Activated T-helper 17 cell treated with anti-CD3 and anti-CD28 coated beads, Interleukin-2, amount 50 U/mL, for 72 hours (primary cell): ENCODE results near the gene C1orf226. TPM values are rescaled to one million over a fixed set of nuclear protein-coding genes. Genes with fewer than 3 reads are reported as not detected.

Experiments used
- ATAC-seq: fragments of 150-1000 bp; cut with Tn5 transposase; replicated peaks from 2 replicates; pipeline ENCODE4 v1.10.0; 2021; ENCODE audit warnings: mild to moderate bottlenecking, moderate library complexity
- H3K27ac Mint-ChIP-seq: one replicate; pipeline ENCODE4 v1.8.0; 2022; ENCODE audit warnings: mixed read lengths
- H3K27me3 Mint-ChIP-seq: one replicate; pipeline ENCODE4 v1.8.0; 2022; ENCODE audit warnings: mixed read lengths
- H3K36me3 Mint-ChIP-seq: one replicate; pipeline ENCODE4 v1.8.0; 2022; ENCODE audit warnings: low read depth, mild to moderate bottlenecking, mixed read lengths
- H3K4me1 Mint-ChIP-seq: one replicate; pipeline ENCODE4 v1.8.0; 2022; ENCODE audit warnings: mixed read lengths
- H3K4me3 Mint-ChIP-seq: one replicate; pipeline ENCODE4 v1.8.0; 2022; ENCODE audit warnings: mild to moderate bottlenecking, mixed read lengths
- H3K9me3 Mint-ChIP-seq: one replicate; pipeline ENCODE4 v1.8.0; 2022; ENCODE audit warnings: mixed read lengths
- total RNA-seq, 2 donors: library from RNA; stranded (reverse); gene quantifications; one replicate each; pipeline ENCODE4 v1.2.3, GENCODE V29; 2022

The C1orf226 gene
- total RNA-seq, 2 donors from 2014 or later: not detected

GRCh38 chr1:162359523-162360236, 21.8 kb upstream of the C1orf226 start:
- Mint-ChIP-seq H3K4me3 (no peak overlapping the region), H3K27ac (no peak overlapping the region), H3K27me3 (peaks cover 19% of the 10 kb centered on the region), H3K9me3 (no peaks in the 10 kb centered on the region), H3K4me1 (no peaks in the 10 kb centered on the region), H3K36me3 (no peaks in the 10 kb centered on the region)
- ATAC-seq: no peak

- Mint-ChIP-seq H3K4me3 (no peak overlapping the region), H3K9me3 (no peaks in the 10 kb centered on the region), H3K36me3 (no peaks in the 10 kb centered on the region), H3K27ac (no peak overlapping the region), H3K4me1 (no peaks in the 10 kb centered on the region), H3K27me3 (peaks cover 21% of the 10 kb centered on the region)
- ATAC-seq: no peak
These were observed 21.2 kb upstream of the C1orf226 start for GRCh38 chr1:162360237-162360873.

GRCh38 chr1:162360874-162361260, 20.7 kb upstream of the C1orf226 start:
- Mint-ChIP-seq H3K27me3 (peaks cover 21% of the 10 kb centered on the region), H3K27ac (no peak overlapping the region), H3K36me3 (no peaks in the 10 kb centered on the region), H3K9me3 (no peaks in the 10 kb centered on the region), H3K4me1 (no peaks in the 10 kb centered on the region), H3K4me3 (no peak overlapping the region)
- ATAC-seq: no peak

- no peak for ATAC-seq
- H3K36me3 Mint-ChIP-seq: no peaks in the 10 kb centered on the region
- H3K4me3 Mint-ChIP-seq: no peak overlapping the region
- H3K9me3 Mint-ChIP-seq: no peaks in the 10 kb centered on the region
- H3K27me3 Mint-ChIP-seq: peaks cover 21% of the 10 kb centered on the region
- no peaks in the 10 kb centered on the region for H3K4me1 Mint-ChIP-seq
- no peak overlapping the region for H3K27ac Mint-ChIP-seq
These were observed 20.2 kb upstream of the C1orf226 start for GRCh38 chr1:162361349-162361748.

GRCh38 chr1:162363823-162364222, 17.7 kb upstream of the C1orf226 start:
- Mint-ChIP-seq H3K27me3 (peaks cover 16% of the 10 kb centered on the region), H3K9me3 (no peaks in the 10 kb centered on the region), H3K36me3 (no peaks in the 10 kb centered on the region), H3K27ac (no peak overlapping the region), H3K4me3 (no peak overlapping the region), H3K4me1 (no peaks in the 10 kb centered on the region)
- ATAC-seq: no peak

- no peak for ATAC-seq
- H3K4me3 Mint-ChIP-seq: no peak overlapping the region
- no peak overlapping the region for H3K27ac Mint-ChIP-seq
- H3K36me3 Mint-ChIP-seq: no peaks in the 10 kb centered on the region
- peaks cover 12% of the 10 kb centered on the region for H3K27me3 Mint-ChIP-seq
- no peaks in the 10 kb centered on the region for H3K4me1 Mint-ChIP-seq
- H3K9me3 Mint-ChIP-seq: no peaks in the 10 kb centered on the region
These were observed 17.0 kb upstream of the C1orf226 start for GRCh38 chr1:162364498-162364897.

GRCh38 chr1:162365284-162366020, 16.1 kb upstream of the C1orf226 start:
- H3K9me3 Mint-ChIP-seq: no peaks in the 10 kb centered on the region
- ATAC-seq: no peak

GRCh38 chr1:162366149-162366548, 15.4 kb upstream of the C1orf226 start:
- H3K4me1 Mint-ChIP-seq: no peaks in the 10 kb centered on the region
- H3K36me3 Mint-ChIP-seq: no peaks in the 10 kb centered on the region
- no peak for ATAC-seq
- peaks cover 12% of the 10 kb centered on the region for H3K27me3 Mint-ChIP-seq
- no peak overlapping the region for H3K27ac Mint-ChIP-seq
- H3K4me3 Mint-ChIP-seq: no peak overlapping the region
- H3K9me3 Mint-ChIP-seq: no peaks in the 10 kb centered on the region

More at GRCh38 chr1:162365284-162366020, 16.1 kb upstream of the C1orf226 start:
- H3K4me1 Mint-ChIP-seq: no peaks in the 10 kb centered on the region
- no peaks in the 10 kb centered on the region for H3K36me3 Mint-ChIP-seq
- no peak overlapping the region for H3K27ac Mint-ChIP-seq
- peaks cover 12% of the 10 kb centered on the region for H3K27me3 Mint-ChIP-seq
- H3K4me3 Mint-ChIP-seq: no peak overlapping the region

GRCh38 chr1:162366671-162367070, 14.9 kb upstream of the C1orf226 start:
- Mint-ChIP-seq H3K36me3 (no peaks in the 10 kb centered on the region), H3K4me3 (no peak overlapping the region), H3K4me1 (no peaks in the 10 kb centered on the region), H3K27me3 (peaks cover 12% of the 10 kb centered on the region), H3K9me3 (no peaks in the 10 kb centered on the region), H3K27ac (no peak overlapping the region)
- ATAC-seq: peak; percentile 38

GRCh38 chr1:162367073-162367472, 14.5 kb upstream of the C1orf226 start:
- Mint-ChIP-seq H3K4me3 (no peak overlapping the region), H3K4me1 (no peaks in the 10 kb centered on the region), H3K27ac (no peak overlapping the region), H3K9me3 (no peaks in the 10 kb centered on the region), H3K27me3 (peaks cover 12% of the 10 kb centered on the region), H3K36me3 (no peaks in the 10 kb centered on the region)
- no peak for ATAC-seq

GRCh38 chr1:162367772-162368171, 13.8 kb upstream of the C1orf226 start:
- Mint-ChIP-seq H3K36me3 (no peaks in the 10 kb centered on the region), H3K4me1 (no peaks in the 10 kb centered on the region), H3K4me3 (no peak overlapping the region), H3K27me3 (peaks cover 12% of the 10 kb centered on the region), H3K27ac (no peak overlapping the region), H3K9me3 (no peaks in the 10 kb centered on the region)
- ATAC-seq: no peak

GRCh38 chr1:162368451-162368850, 13.1 kb upstream of the C1orf226 start:
- no peak overlapping the region for H3K4me3 Mint-ChIP-seq
- H3K27me3 Mint-ChIP-seq: peaks cover 12% of the 10 kb centered on the region
- H3K36me3 Mint-ChIP-seq: no peaks in the 10 kb centered on the region
- H3K4me1 Mint-ChIP-seq: no peaks in the 10 kb centered on the region
- H3K9me3 Mint-ChIP-seq: no peaks in the 10 kb centered on the region
- no peak for ATAC-seq
- no peak overlapping the region for H3K27ac Mint-ChIP-seq

- ATAC-seq: no peak
- H3K9me3 Mint-ChIP-seq: no peaks in the 10 kb centered on the region
- no peak overlapping the region for H3K27ac Mint-ChIP-seq
- H3K27me3 Mint-ChIP-seq: peaks cover 3% of the 10 kb centered on the region
- no peaks in the 10 kb centered on the region for H3K4me1 Mint-ChIP-seq
- H3K4me3 Mint-ChIP-seq: no peak overlapping the region
- no peaks in the 10 kb centered on the region for H3K36me3 Mint-ChIP-seq
These were observed 12.0 kb upstream of the C1orf226 start for GRCh38 chr1:162369571-162369970.

GRCh38 chr1:162370161-162370560, 11.4 kb upstream of the C1orf226 start:
- ATAC-seq: no peak
- no peak overlapping the region for H3K4me3 Mint-ChIP-seq
- no peaks in the 10 kb centered on the region for H3K36me3 Mint-ChIP-seq
- no peaks in the 10 kb centered on the region for H3K4me1 Mint-ChIP-seq
- no peak overlapping the region for H3K27ac Mint-ChIP-seq
- H3K9me3 Mint-ChIP-seq: no peaks in the 10 kb centered on the region
- no peaks in the 10 kb centered on the region for H3K27me3 Mint-ChIP-seq

- no peak overlapping the region for H3K27ac Mint-ChIP-seq
- no peaks in the 10 kb centered on the region for H3K4me1 Mint-ChIP-seq
- no peak overlapping the region for H3K4me3 Mint-ChIP-seq
- no peak for ATAC-seq
- no peaks in the 10 kb centered on the region for H3K9me3 Mint-ChIP-seq
- H3K36me3 Mint-ChIP-seq: no peaks in the 10 kb centered on the region
- no peaks in the 10 kb centered on the region for H3K27me3 Mint-ChIP-seq
These were observed 10.8 kb upstream of the C1orf226 start for GRCh38 chr1:162370721-162371120.
